Measurements from ENCODE around the gene UGT2B28. TPM values are rescaled to one million over a fixed set of nuclear protein-coding genes. Genes with fewer than 3 reads are reported as not detected.
"Not testable (repeated sequence)": the region's sequence is repeated elsewhere in the genome, so short reads cannot be mapped to it uniquely, and the experiment has no call there.

UGT2B28 gene
- not detected in 2 replicates for total RNA-seq

DNA sequence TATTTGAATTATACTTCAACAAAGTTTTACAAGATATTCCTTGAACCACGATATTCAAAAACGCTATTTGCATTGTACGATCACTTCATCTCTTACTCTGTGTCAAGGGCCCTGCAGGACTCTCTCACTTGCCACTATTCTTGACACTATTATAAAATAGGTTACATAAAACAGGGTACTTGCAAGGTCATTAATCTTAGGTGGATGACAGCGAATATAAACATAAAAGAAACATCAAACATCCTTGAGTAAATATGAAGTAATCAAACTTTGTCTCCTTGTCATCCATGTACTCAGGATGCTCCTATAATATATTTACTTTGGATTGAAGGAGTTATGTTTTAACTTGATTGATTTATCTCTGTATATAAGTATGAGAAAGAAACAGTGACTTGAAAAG, at the start of gene UGT2B28:
UGT2B28 (plus strand) TSS at position 395 of the 400 bp plus-strand sequence. CDS start 26 bp downstream, outside the sequence.
- not testable (repeated sequence) for H3K27me3 ChIP-seq (ENCODE audit: control insufficient read depth, insufficient read depth, low read length); H3K36me3 ChIP-seq (ENCODE audit: control insufficient read depth, insufficient read depth, low read length); H3K4me3 ChIP-seq (ENCODE audit: low read depth, low read length); FAIRE-seq; DNase-seq (ENCODE audit: low read depth)

GRCh38 chr4:69239092-69239491, 41.2 kb upstream of the UGT2B28 start:
- Histone ChIP-seq H3K36me3 (ENCODE audit: control insufficient read depth, insufficient read depth, low read length) (no peaks in the 10 kb centered on the region), H3K27me3 (ENCODE audit: control insufficient read depth, insufficient read depth, low read length) (no peaks in the 10 kb centered on the region), H3K4me3 (ENCODE audit: low read depth, low read length) (no peak overlapping the region)
- DNase-seq (ENCODE audit: low read depth), result no peak
- no peak for FAIRE-seq
- TF ChIP-seq CTCF (IDR thresholded peaks at IDR 0.05; ENCODE audit: insufficient read depth, low read length, severe bottlenecking), result no peak

GRCh38 chr4:69239557-69240168, 40.6 kb upstream of the UGT2B28 start:
- Histone ChIP-seq H3K4me3 (ENCODE audit: low read depth, low read length) (no peak overlapping the region), H3K36me3 (ENCODE audit: control insufficient read depth, insufficient read depth, low read length) (no peaks in the 10 kb centered on the region), H3K27me3 (ENCODE audit: control insufficient read depth, insufficient read depth, low read length) (no peaks in the 10 kb centered on the region)
- FAIRE-seq, result no peak
- DNase-seq (ENCODE audit: low read depth), result peak; percentile 44
- no peak for TF ChIP-seq CTCF (IDR thresholded peaks at IDR 0.05; ENCODE audit: insufficient read depth, low read length, severe bottlenecking)

- not testable (repeated sequence) for H3K36me3 ChIP-seq (ENCODE audit: control insufficient read depth, insufficient read depth, low read length); FAIRE-seq; DNase-seq (ENCODE audit: low read depth); H3K27me3 ChIP-seq (ENCODE audit: control insufficient read depth, insufficient read depth, low read length); H3K4me3 ChIP-seq (ENCODE audit: low read depth, low read length)
Observed at GRCh38 chr4:69240787-69241186, 39.5 kb upstream of the UGT2B28 start.

GRCh38 chr4:69241746-69242145, 38.5 kb upstream of the UGT2B28 start:
- DNase-seq (ENCODE audit: low read depth); H3K4me3 ChIP-seq (ENCODE audit: low read depth, low read length); H3K36me3 ChIP-seq (ENCODE audit: control insufficient read depth, insufficient read depth, low read length); FAIRE-seq; H3K27me3 ChIP-seq (ENCODE audit: control insufficient read depth, insufficient read depth, low read length): not testable (repeated sequence)

DNA sequence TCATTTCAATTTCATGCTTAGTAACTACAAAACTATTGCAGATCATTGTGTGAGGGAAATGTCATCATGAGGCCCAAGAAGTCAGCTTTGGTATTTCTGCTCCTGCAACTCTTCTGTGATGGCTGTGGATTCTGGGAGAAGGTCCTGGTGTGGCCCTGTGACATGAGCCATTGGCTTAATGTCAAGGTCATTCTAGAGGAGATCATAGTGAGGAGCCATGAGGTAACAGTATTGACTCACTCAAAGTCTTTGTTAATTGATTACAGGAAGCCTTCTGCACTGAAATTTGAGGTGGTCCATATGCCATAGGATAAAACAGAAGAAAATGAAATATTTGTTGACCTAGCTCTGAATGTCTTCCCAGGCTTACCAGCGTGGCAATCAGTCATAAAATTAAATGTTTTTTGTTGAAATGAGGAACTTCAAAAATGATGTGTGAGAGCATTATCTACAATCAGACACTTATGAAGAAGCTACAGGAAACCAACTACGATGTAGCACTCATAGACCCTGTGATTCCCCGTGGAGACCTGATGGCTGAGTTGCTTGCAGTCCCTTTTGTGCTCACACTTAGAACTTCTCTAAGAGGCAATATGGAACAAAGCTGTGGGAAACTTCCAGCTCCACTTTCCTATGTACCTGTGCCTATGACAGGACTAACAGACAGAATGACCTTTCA, 37.6 kb upstream of the UGT2B28 start:
- H3K36me3 ChIP-seq (ENCODE audit: control insufficient read depth, insufficient read depth, low read length); H3K27me3 ChIP-seq (ENCODE audit: control insufficient read depth, insufficient read depth, low read length); H3K4me3 ChIP-seq (ENCODE audit: low read depth, low read length); DNase-seq (ENCODE audit: low read depth); FAIRE-seq: not testable (repeated sequence)

- FAIRE-seq; DNase-seq (ENCODE audit: low read depth); H3K27me3 ChIP-seq (ENCODE audit: control insufficient read depth, insufficient read depth, low read length); H3K36me3 ChIP-seq (ENCODE audit: control insufficient read depth, insufficient read depth, low read length); H3K4me3 ChIP-seq (ENCODE audit: low read depth, low read length): not testable (repeated sequence)
Observed at GRCh38 chr4:69250884-69251283, 29.4 kb upstream of the UGT2B28 start.

DNA sequence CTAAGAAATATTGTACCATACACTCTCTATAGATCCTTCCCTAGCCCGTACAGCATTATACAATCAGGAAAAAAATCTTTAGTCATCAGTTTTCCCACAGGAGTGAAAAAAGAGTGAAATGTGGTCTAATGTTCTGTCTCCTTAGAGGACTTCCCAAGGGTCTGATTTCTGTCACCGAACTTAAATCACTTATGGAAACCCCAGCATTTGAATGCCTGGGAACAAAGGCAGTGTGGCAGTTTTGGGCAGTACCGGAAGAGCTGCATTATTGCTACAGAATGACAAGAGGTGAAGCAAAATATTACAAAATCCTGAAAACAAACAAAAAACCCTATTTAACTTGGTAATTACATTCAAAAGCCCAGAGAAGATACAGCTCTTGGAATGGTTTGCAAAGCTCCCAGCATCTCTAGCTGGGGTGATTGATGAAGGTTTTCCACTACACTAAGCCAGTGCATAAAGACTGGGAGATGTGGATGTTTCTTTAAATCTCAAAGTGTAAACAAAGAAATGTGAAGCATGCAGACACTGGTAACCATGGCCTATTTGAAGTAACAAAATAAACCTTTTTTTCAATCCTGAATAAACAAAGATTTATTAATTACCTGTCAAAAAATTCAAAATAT, 27.0 kb upstream of the UGT2B28 start:
- H3K27me3 ChIP-seq (ENCODE audit: control insufficient read depth, insufficient read depth, low read length); H3K4me3 ChIP-seq (ENCODE audit: low read depth, low read length); H3K36me3 ChIP-seq (ENCODE audit: control insufficient read depth, insufficient read depth, low read length); FAIRE-seq; DNase-seq (ENCODE audit: low read depth): not testable (repeated sequence)

DNA sequence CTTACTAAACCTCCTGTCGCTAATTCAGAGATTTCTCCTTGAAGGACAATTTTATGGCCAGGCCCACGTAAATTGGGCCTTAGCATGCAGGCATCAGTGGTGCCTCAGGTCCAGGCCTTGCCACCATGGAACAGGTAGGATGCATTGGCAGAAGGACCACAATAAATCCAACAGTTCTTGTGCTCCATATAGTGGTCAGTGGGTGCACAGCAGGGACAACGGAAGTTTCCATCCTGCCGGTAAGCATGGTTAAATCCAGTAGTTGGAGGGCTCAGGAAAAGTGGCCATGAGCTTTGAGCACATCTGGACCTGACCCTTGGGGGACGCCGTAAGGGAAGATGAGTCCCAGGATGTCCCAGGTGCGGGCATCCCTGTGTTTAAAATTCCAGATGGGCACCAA, 11.7 kb upstream of the UGT2B28 start:
- not testable (repeated sequence) for H3K27me3 ChIP-seq (ENCODE audit: control insufficient read depth, insufficient read depth, low read length); H3K36me3 ChIP-seq (ENCODE audit: control insufficient read depth, insufficient read depth, low read length); DNase-seq (ENCODE audit: low read depth); H3K4me3 ChIP-seq (ENCODE audit: low read depth, low read length)
- peak; percentile 55 for FAIRE-seq

DNA sequence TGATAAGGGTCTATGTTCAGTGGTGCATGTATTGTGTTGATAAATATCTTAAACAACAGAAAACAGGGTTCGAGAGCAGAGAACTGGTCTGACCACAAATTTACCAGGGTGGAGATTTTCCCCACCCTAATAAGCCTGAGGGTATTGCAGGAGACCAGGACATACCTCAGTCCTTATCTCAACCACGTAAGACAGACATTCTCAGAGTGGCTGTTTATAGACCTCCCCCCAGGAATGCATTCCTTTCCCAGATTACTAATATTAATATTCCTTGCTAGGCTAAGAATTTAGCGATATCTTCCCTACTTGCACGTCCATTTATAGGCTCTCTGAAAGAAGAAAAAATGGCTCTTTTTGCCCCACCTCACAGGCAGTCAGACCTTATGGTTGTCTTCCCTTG, 16.1 kb downstream of the UGT2B28 start:
- DNase-seq (ENCODE audit: low read depth); H3K27me3 ChIP-seq (ENCODE audit: control insufficient read depth, insufficient read depth, low read length); H3K36me3 ChIP-seq (ENCODE audit: control insufficient read depth, insufficient read depth, low read length); H3K4me3 ChIP-seq (ENCODE audit: low read depth, low read length); FAIRE-seq: not testable (repeated sequence)

DNA sequence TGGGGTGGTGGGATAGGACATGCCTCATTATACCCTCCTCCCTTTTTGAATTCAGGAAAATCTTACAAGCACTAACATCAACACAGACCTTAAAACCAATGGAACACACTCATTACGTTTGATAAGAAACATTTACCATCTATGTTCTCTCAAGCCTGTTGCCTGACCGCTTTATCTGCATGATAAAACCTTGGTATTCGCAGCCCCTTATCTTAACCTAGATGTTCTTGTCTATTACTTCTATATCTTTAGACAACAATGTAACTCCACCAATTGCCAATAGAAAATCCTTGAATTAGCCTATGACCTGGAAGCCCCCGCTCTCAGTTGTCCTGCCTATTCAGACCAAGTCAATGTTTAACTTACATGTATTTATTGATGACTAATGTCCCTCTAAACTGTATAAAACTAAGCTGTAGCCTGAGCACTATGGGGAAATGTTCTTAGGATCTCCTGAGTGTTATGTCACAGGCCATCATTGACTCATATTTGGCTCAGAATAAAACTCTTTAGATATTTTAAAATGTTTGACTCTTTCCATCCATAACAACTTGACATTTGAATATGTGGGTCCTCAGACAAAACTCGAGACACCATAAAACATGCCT, 28.3 kb downstream of the UGT2B28 start:
- peak; percentile 7 for DNase-seq (ENCODE audit: low read depth)
- H3K4me3 ChIP-seq (ENCODE audit: low read depth, low read length); FAIRE-seq; H3K27me3 ChIP-seq (ENCODE audit: control insufficient read depth, insufficient read depth, low read length); H3K36me3 ChIP-seq (ENCODE audit: control insufficient read depth, insufficient read depth, low read length): not testable (repeated sequence)

DNA sequence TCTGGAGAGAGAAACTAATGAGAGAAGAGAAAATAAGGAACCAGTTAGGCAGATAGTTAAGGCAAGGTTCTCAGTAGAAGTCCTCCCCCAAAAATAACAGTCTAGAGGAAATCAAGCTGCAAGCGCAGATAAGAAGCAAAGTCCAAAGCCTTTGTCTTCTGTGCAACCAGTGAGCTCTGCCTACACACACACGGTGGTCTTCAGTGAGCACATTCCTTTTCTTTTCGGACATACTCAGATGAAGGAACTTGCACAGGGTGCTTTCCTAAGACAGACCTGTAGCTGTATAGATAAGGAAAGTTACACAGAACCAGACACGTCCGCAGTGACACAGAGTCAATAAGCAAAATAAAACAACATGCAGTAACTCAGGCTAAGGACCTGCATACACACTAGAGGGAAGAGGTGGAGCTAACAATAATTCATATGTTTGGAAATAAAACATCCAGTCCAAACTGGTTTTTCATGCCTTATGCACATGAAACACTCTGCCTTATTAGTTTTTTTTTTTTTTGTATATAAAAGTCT, 29.3 kb downstream of the UGT2B28 start:
- not testable (repeated sequence) for H3K27me3 ChIP-seq (ENCODE audit: control insufficient read depth, insufficient read depth, low read length); H3K36me3 ChIP-seq (ENCODE audit: control insufficient read depth, insufficient read depth, low read length); H3K4me3 ChIP-seq (ENCODE audit: low read depth, low read length); FAIRE-seq
- DNase-seq (ENCODE audit: low read depth), result peak; percentile 51
